Gastrocnemius medialis (tissue), 4 donors: ENCODE data around the gene VSNL1.

Experiments
- CTCF ChIP-seq, 5 experiments: fragments of 450-650 bp in 3 of 5; fragments of 200-600 bp in 2 of 5; sonication (generic) in 2 of 5; IDR thresholded peaks in 4 of 5; conservative IDR thresholded peaks in 1 of 5; 1 replicate in 4 of 5; 2 replicates in 1 of 5; pipeline ENCODE4 v1.5.1; 2016 to 2019; ENCODE audit warnings: antibody characterized with exemption in 5 of 5, mild to moderate bottlenecking in 3 of 5, moderate library complexity in 3 of 5
- POLR2A ChIP-seq, 2 donors: fragments of 450-650 bp; IDR thresholded peaks; one replicate each; pipeline ENCODE4 v1.6.1; 2017; ENCODE audit warnings: antibody characterized with exemption in 2 of 2, mild to moderate bottlenecking in 2 of 2, moderate library complexity in 2 of 2

GRCh38 chr2:17611036-17611435 is 70.5 kb downstream of the VSNL1 start:
- TF ChIP-seq CTCF (IDR thresholded peaks at IDR 0.05 in 4 of 5, conservative IDR thresholded peaks at IDR 0.05 in 1 of 5): no peak
- TF ChIP-seq POLR2A (IDR thresholded peaks at IDR 0.05): no peak
